Hippocampal formation (tissue), 2 donors: ENCODE data around the gene GPX1.

ENCODE experiments used
- DNase-seq, 2 donors: peaks; one replicate each; lab custom pipeline; 2025; lab: John Stamatoyannopoulos, UW

GPX1 gene

DNA sequence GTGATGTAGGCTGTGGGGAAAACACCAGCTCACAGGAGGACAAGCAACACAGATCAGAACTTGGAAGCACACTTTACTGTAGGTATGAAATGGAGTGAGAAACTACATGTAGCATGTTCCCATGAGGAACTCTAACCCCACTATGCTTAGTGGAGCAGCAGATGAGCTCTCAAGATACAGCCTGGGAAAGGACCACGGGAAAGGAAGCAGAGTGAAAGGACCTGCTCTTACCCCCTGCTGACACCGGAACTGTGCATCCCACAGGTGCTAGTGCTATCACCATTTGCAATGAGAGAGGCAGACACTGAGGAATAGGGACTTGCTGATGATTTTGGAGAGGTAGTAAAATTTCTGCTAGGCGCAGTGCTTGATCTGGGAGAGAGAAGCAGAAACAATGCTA, 46.9 kb downstream of the GPX1 start:
- DNase-seq, result no peak

DNA sequence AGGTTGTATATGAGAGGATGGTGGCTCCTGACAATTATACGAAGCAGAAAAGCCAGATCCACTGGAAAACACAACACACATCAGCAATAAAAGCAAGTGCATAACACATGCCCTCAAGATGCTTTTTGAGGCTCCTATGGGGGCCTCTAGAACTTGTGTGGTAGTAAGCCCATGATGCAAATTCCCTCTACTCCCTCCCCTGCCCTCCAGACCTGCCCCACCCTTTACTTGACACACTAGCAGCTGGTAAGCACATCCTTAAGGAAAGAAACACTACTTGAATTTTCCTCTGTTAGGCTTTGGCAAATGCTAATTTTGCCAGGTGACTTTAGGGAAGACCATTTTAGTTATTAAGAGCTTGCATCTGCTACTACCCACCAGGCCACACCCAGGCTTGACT, 47.5 kb downstream of the GPX1 start:
- no peak for DNase-seq
